Natural killer cell (primary cell): ENCODE data around the gene IGSF1. TPM values are rescaled to one million over a fixed set of nuclear protein-coding genes. Genes with fewer than 3 reads are reported as not detected.

Experiments used
- ATAC-seq, 3 donors: fragments of 150-1000 bp in 2 of 3; fragments of 200-7000 bp in 1 of 3; cut with Tn5 transposase; 1 replicate in 1 of 3; 2 replicates in 2 of 3; pipeline ENCODE4 v1.10.0; 2021; ENCODE audit warnings: mild to moderate bottlenecking in 2 of 3, moderate library complexity in 2 of 3
- DNase-seq, 2 donors: peaks; one replicate each; pipeline versions ENCODE4 v3.0.0 to v3.0.0-alpha.2; 2013 to 2021; ENCODE audit warnings: mixed read lengths in 1 of 2
- H3K27ac ChIP-seq: one replicate; pipeline ENCODE4 v1.5.1; 2013; ENCODE audit warnings: mild to moderate bottlenecking, low read length
- H3K27me3 ChIP-seq: one replicate; pipeline ENCODE4 v1.6.1; 2013; ENCODE audit warnings: low read length; ENCODE audit not compliant: control insufficient read depth, insufficient read depth
- H3K36me3 ChIP-seq: one replicate; pipeline ENCODE4 v1.6.1; 2013; ENCODE audit warnings: low read length; ENCODE audit not compliant: control insufficient read depth, insufficient read depth
- H3K4me1 ChIP-seq: one replicate; pipeline ENCODE4 v1.6.1; 2013; ENCODE audit warnings: low read length; ENCODE audit not compliant: control insufficient read depth, insufficient read depth
- H3K4me3 ChIP-seq: one replicate; pipeline ENCODE4 v1.5.1; 2013; ENCODE audit warnings: low read length
- H3K9me3 ChIP-seq: one replicate; pipeline ENCODE4 v1.6.1; 2013; ENCODE audit warnings: low read length; ENCODE audit not compliant: control insufficient read depth, insufficient read depth
- H3K27ac Mint-ChIP-seq, 2 donors: one replicate each; pipeline ENCODE4 v1.8.0; 2022; ENCODE audit warnings: mild to moderate bottlenecking in 2 of 2, mixed read lengths in 2 of 2, moderate library complexity in 1 of 2
- H3K27me3 Mint-ChIP-seq, 2 donors: one replicate each; pipeline ENCODE4 v1.8.0; 2022; ENCODE audit warnings: low read depth in 2 of 2, mixed read lengths in 2 of 2
- H3K36me3 Mint-ChIP-seq: one replicate; pipeline ENCODE4 v1.8.0; 2022; ENCODE audit warnings: mixed read lengths
- H3K4me1 Mint-ChIP-seq, 2 donors: one replicate each; pipeline ENCODE4 v1.8.0; 2022; ENCODE audit warnings: mixed read lengths in 2 of 2
- H3K4me3 Mint-ChIP-seq: one replicate; pipeline ENCODE4 v1.8.0; 2022; ENCODE audit warnings: mild to moderate bottlenecking, moderate library complexity, mixed read lengths
- H3K9me3 Mint-ChIP-seq, 2 donors: one replicate each; pipeline ENCODE4 v1.8.0; 2022; ENCODE audit warnings: mixed read lengths in 2 of 2
- WGBS: methylation state at CpG from one replicate; pipeline ENCODE4 v1.1.7; 2013; ENCODE audit warnings: missing lambda C conversion rate; ENCODE audit not compliant: insufficient coverage; 5-methylcytosine and 5-hydroxymethylcytosine counted together
- intact Hi-C: fragments of 100-400 bp; cut with micrococcal nuclease; formaldehyde crosslinking; loops from one replicate; pipeline ENCODE4 v1.14.2; 2022
- total RNA-seq, 4 donors: library from RNA; stranded (reverse); fragments of 120-200 nt in 1 of 4; gene quantifications; one replicate each; pipeline versions ENCODE4 v1.2.3 to v1.2.4, GENCODE V29; 2013 to 2022
- TF ChIP-seq, protein P1 (sequence below): fragments of 200-600 bp; IDR thresholded peaks from one replicate; pipeline ENCODE4 v1.8.0; 2022; ENCODE audit warnings: antibody characterized with exemption

The IGSF1 gene
- total RNA-seq, 3 donors from 2014 or later (not counting 1 experiment from before 2014, with no cell fraction given): not detected

DNA sequence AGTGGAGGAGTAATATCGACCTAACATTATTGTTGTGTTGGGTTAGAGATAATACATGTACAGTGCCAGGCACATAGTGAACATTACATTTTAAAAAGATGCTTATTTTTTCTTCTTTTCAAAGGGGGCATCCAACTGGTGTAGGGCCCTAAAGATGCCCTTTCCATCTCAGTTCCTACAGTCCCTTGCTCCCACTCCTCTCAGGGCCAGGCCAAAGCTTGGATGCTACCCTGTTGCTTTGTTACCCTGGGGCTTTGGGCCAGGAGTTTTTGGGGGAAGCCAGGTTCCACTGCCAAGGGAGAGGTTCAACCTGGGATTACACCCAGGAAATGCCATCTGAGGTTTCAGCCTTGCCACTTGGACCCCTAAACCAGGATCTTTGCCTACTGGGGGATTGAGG, 918 bp downstream of the IGSF1 start:
- no CpG with 5 or more reads among the region's 1 CpG for WGBS
- TF ChIP-seq, protein P1, sequence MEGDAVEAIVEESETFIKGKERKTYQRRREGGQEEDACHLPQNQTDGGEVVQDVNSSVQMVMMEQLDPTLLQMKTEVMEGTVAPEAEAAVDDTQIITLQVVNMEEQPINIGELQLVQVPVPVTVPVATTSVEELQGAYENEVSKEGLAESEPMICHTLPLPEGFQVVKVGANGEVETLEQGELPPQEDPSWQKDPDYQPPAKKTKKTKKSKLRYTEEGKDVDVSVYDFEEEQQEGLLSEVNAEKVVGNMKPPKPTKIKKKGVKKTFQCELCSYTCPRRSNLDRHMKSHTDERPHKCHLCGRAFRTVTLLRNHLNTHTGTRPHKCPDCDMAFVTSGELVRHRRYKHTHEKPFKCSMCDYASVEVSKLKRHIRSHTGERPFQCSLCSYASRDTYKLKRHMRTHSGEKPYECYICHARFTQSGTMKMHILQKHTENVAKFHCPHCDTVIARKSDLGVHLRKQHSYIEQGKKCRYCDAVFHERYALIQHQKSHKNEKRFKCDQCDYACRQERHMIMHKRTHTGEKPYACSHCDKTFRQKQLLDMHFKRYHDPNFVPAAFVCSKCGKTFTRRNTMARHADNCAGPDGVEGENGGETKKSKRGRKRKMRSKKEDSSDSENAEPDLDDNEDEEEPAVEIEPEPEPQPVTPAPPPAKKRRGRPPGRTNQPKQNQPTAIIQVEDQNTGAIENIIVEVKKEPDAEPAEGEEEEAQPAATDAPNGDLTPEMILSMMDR: no peak
- Histone ChIP-seq H3K4me3 (no peak overlapping the region), H3K27me3 (no peaks in the 10 kb centered on the region), H3K27ac (no peak overlapping the region), H3K36me3 (no peaks in the 10 kb centered on the region), H3K4me1 (no peaks in the 10 kb centered on the region), H3K9me3 (no peaks in the 10 kb centered on the region)
- no peaks in the 10 kb centered on the region for H3K4me1 Mint-ChIP-seq
- no peak for DNase-seq
- intact Hi-C loops: no loop called here
- peaks cover 8 to 65% of the 10 kb centered on the region in 2 donors for H3K27me3 Mint-ChIP-seq
- H3K27ac Mint-ChIP-seq: no peak overlapping the region
- no peaks in the 10 kb centered on the region for H3K36me3 Mint-ChIP-seq
- H3K9me3 Mint-ChIP-seq: no peaks in the 10 kb centered on the region
- no peak overlapping the region for H3K4me3 Mint-ChIP-seq
- no peak for ATAC-seq

DNA sequence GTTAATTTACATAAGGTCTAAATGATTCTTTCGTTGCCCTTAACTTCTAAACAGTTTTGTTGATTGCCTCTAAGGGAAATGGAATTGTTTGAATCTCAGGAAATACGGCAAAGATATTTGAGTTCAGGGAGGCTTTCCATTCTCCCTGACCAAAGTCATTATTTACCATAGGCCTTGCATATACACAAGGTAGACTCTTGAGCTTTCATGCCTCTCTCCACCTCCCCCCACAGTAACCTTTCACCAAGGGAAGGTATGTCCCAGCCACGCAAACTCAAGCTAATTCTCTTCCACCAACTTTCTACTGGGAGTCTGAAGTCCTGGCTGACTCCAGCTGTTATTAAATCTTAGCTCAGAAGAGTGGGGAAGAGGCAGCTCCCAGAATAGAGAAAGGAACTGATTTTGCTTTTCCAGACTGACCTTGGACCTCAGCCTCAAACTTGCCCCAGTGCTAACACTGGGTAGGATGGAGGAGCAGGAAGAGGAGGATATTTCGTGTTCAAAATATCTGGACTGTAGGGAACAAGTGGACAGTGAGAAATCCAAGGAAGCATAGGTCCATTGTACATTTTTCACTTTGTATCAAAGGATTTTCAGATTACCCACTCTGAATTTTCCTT, 1.4 kb downstream of the IGSF1 start:
- Mint-ChIP-seq H3K4me1 (no peaks in the 10 kb centered on the region), H3K36me3 (no peaks in the 10 kb centered on the region), H3K9me3 (no peaks in the 10 kb centered on the region), H3K27me3 (peaks cover 8 to 69% of the 10 kb centered on the region in 2 donors), H3K27ac (no peak overlapping the region), H3K4me3 (no peak overlapping the region)
- intact Hi-C loops: no loop called here
- 82% methylated on average over 3 of the region's 4 CpGs for WGBS
- Histone ChIP-seq H3K9me3 (no peaks in the 10 kb centered on the region), H3K4me3 (no peak overlapping the region), H3K27ac (no peak overlapping the region), H3K4me1 (no peaks in the 10 kb centered on the region), H3K36me3 (no peaks in the 10 kb centered on the region), H3K27me3 (no peaks in the 10 kb centered on the region)
- TF ChIP-seq, protein P1: no peak
- DNase-seq (no peak), ATAC-seq (no peak)

DNA sequence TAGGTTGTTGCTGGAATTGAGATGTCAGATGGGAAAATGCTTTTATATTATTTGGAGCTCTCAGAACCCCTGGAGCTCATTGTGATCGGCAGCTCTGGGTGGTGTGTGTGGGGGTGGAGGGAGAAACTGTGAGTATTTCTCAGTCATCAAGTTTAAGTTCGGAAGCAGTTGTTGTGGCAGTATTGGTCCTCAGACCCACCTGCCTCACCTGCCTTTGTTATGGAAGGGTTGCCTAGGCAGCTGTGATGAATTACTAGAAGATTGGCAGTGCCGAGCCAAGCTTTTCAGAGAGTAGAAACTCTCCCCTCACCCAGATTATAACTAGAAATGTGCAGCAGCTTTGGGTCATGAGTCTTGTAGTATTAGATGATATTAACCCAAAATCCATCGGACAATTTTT, 9.5 kb downstream of the IGSF1 start:
- no peak for DNase-seq
- TF ChIP-seq, protein P1: no peak
- 60% methylated on average over 2 of the region's 4 CpGs for WGBS
- Histone ChIP-seq H3K27ac (no peak overlapping the region), H3K27me3 (no peaks in the 10 kb centered on the region), H3K4me1 (no peaks in the 10 kb centered on the region), H3K36me3 (no peaks in the 10 kb centered on the region), H3K9me3 (no peaks in the 10 kb centered on the region), H3K4me3 (no peak overlapping the region)
- intact Hi-C loops: no loop called here
- peaks cover 8 to 26% of the 10 kb centered on the region in 2 donors for H3K27me3 Mint-ChIP-seq
- H3K36me3 Mint-ChIP-seq: no peaks in the 10 kb centered on the region
- ATAC-seq: no peak
- no peaks in the 10 kb centered on the region for H3K9me3 Mint-ChIP-seq
- H3K27ac Mint-ChIP-seq: no peak overlapping the region
- no peaks in the 10 kb centered on the region for H3K4me1 Mint-ChIP-seq
- no peak overlapping the region for H3K4me3 Mint-ChIP-seq

DNA sequence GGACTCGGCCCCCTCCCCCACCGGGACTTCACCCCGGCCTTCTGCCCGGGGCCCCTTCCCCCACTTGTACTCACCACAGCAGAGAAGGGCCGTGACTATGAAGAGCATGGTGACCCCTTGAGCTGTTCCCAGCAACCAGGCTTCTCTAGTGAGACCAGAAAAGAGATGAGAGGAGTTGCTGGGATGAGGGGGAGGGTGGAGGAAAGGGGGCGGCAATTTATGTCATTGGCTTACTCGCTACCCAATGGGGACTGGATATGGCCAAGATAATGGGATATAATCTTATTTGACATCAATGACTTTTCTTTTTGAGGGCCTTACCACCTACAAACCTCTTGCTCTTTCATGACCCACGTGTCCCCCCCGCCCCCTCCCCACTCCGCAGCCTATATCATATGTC, 9.9 kb downstream of the IGSF1 start:
- H3K9me3 ChIP-seq: no peaks in the 10 kb centered on the region
- H3K36me3 Mint-ChIP-seq: no peaks in the 10 kb centered on the region

More for the DNA sequence above, 9.9 kb downstream of the IGSF1 start:
- Mint-ChIP-seq H3K27me3 (peaks cover 8 to 26% of the 10 kb centered on the region in 2 donors), H3K27ac (no peak overlapping the region), H3K4me3 (no peak overlapping the region), H3K9me3 (no peaks in the 10 kb centered on the region), H3K4me1 (no peaks in the 10 kb centered on the region)
- Histone ChIP-seq H3K27me3 (no peaks in the 10 kb centered on the region), H3K27ac (no peak overlapping the region), H3K4me3 (no peak overlapping the region), H3K36me3 (no peaks in the 10 kb centered on the region), H3K4me1 (no peaks in the 10 kb centered on the region)
- 74% methylated on average over 3 of the region's 10 CpGs for WGBS
- TF ChIP-seq, protein P1: no peak
- intact Hi-C loops: no loop called here
- ATAC-seq: no peak
- DNase-seq: no peak
